ENCODE results near the gene TMEM119. TPM values are rescaled to one million over a fixed set of nuclear protein-coding genes. Genes with fewer than 3 reads are reported as not detected.
A peak's percentile ranks its signal among the peaks of the same experiment; 100 is the strongest.

TMEM119 gene
- total and polyA plus RNA-seq, 9 of the 15 experiments (the other 6 are each of a cell fraction or from before 2014, with no cell fraction given): 0.18 TPM; not detected in 8

DNA sequence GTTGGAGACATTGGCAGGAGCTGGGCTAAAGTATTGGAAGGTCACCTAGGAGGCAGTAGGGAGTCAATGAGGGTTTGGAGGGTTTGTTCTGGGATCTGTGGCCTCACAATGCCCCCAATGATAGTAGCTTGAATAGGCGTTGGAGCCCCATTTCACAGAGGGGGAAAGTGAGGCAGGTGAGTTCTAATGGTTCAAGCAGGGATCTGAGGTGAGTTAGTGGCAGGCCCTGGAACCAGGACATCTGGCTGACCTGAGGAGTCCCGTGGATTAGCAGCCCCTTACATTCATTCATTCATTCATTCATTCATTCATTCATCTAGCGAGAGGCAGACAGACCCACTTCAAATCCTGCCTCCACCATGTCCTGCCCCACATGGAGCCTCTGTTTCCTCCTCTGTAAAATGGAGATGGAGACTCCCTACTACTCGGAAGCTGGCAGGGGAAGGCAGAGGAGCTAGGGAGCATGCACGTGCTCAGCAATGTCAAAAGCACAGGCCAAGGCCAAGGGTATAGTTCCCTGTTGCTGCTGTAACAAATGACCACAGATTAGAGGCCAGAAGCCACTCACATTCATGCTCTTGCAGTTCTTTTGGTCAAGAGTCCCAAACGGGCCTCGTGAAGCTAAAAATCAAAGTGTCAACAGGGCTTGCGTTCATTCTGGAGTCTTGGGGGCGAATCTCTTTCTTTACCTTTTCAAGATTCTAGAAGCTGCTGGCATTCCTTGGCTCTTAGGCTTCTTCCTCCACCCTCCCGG lies 2.2 kb upstream of the TMEM119 start (continued):
- TF ChIP-seq PTBP1 (IDR thresholded peaks at IDR 0.05; ENCODE audit: low read depth, low read length): 0 out of 2 replicates have a peak, but pooled peaks have one; percentile 68
- TF ChIP-seq, protein P1, sequence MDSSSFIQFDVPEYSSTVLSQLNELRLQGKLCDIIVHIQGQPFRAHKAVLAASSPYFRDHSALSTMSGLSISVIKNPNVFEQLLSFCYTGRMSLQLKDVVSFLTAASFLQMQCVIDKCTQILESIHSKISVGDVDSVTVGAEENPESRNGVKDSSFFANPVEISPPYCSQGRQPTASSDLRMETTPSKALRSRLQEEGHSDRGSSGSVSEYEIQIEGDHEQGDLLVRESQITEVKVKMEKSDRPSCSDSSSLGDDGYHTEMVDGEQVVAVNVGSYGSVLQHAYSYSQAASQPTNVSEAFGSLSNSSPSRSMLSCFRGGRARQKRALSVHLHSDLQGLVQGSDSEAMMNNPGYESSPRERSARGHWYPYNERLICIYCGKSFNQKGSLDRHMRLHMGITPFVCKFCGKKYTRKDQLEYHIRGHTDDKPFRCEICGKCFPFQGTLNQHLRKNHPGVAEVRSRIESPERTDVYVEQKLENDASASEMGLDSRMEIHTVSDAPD (CRISPR knock-in tag; IDR thresholded peaks at IDR 0.05): no peak
- no peak for TF ChIP-seq JUNB (CRISPR knock-in tag; conservative IDR thresholded peaks at IDR 0.05)
- TF ChIP-seq TFAM (CRISPR knock-in tag; conservative IDR thresholded peaks at IDR 0.05): no peak
- TF ChIP-seq, protein P2, sequence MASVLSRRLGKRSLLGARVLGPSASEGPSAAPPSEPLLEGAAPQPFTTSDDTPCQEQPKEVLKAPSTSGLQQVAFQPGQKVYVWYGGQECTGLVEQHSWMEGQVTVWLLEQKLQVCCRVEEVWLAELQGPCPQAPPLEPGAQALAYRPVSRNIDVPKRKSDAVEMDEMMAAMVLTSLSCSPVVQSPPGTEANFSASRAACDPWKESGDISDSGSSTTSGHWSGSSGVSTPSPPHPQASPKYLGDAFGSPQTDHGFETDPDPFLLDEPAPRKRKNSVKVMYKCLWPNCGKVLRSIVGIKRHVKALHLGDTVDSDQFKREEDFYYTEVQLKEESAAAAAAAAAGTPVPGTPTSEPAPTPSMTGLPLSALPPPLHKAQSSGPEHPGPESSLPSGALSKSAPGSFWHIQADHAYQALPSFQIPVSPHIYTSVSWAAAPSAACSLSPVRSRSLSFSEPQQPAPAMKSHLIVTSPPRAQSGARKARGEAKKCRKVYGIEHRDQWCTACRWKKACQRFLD (CRISPR knock-in tag; IDR thresholded peaks at IDR 0.05): no peak
- no peak for TF ChIP-seq GABPA (tag; conservative IDR thresholded peaks at IDR 0.05; ENCODE audit: low read depth)
- 0 out of 4 replicates have a peak, but pooled peaks of 1 of the 2 experiments have one; percentile 52 for TF ChIP-seq RCOR1 (IDR thresholded peaks at IDR 0.05; ENCODE audit: borderline replicate concordance in 1 of 2, low read depth in 2 of 2, low read length in 2 of 2)
- no peak for TF ChIP-seq ZC3H4 (CRISPR knock-in tag; IDR thresholded peaks at IDR 0.05; ENCODE audit: borderline replicate concordance)
- no peak for TF ChIP-seq SMAD3 (CRISPR knock-in tag; conservative IDR thresholded peaks at IDR 0.05)
- TF ChIP-seq GATAD2B (IDR thresholded peaks at IDR 0.05; ENCODE audit: borderline replicate concordance): no peak
- TF ChIP-seq, protein P3, sequence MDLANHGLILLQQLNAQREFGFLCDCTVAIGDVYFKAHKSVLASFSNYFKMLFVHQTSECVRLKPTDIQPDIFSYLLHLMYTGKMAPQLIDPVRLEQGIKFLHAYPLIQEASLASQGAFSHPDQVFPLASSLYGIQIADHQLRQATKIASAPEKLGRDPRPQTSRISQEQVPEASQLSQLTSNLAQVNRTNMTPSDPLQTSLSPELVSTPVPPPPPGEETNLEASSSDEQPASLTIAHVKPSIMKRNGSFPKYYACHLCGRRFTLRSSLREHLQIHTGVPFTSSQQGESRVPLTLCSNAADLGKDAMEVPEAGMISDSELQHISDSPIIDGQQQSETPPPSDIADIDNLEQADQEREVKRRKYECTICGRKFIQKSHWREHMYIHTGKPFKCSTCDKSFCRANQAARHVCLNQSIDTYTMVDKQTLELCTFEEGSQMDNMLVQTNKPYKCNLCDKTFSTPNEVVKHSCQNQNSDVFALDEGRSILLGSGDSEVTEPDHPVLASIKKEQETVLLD (IDR thresholded peaks at IDR 0.05): no peak
- TF ChIP-seq TAF7 (tag; IDR thresholded peaks at IDR 0.05): no peak
- TF ChIP-seq, protein P4, sequence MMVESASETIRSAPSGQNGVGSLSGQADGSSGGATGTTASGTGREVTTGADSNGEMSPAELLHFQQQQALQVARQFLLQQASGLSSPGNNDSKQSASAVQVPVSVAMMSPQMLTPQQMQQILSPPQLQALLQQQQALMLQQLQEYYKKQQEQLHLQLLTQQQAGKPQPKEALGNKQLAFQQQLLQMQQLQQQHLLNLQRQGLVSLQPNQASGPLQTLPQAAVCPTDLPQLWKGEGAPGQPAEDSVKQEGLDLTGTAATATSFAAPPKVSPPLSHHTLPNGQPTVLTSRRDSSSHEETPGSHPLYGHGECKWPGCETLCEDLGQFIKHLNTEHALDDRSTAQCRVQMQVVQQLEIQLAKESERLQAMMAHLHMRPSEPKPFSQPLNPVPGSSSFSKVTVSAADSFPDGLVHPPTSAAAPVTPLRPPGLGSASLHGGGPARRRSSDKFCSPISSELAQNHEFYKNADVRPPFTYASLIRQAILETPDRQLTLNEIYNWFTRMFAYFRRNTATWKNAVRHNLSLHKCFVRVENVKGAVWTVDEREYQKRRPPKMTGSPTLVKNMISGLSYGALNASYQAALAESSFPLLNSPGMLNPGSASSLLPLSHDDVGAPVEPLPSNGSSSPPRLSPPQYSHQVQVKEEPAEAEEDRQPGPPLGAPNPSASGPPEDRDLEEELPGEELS (CRISPR knock-in tag; IDR thresholded peaks at IDR 0.05; ENCODE audit: borderline replicate concordance): no peak
- TF ChIP-seq IRF2 (CRISPR knock-in tag; IDR thresholded peaks at IDR 0.05): no peak
- TF ChIP-seq PYGO2 (tag; IDR thresholded peaks at IDR 0.05): no peak
- TF ChIP-seq, protein P5, sequence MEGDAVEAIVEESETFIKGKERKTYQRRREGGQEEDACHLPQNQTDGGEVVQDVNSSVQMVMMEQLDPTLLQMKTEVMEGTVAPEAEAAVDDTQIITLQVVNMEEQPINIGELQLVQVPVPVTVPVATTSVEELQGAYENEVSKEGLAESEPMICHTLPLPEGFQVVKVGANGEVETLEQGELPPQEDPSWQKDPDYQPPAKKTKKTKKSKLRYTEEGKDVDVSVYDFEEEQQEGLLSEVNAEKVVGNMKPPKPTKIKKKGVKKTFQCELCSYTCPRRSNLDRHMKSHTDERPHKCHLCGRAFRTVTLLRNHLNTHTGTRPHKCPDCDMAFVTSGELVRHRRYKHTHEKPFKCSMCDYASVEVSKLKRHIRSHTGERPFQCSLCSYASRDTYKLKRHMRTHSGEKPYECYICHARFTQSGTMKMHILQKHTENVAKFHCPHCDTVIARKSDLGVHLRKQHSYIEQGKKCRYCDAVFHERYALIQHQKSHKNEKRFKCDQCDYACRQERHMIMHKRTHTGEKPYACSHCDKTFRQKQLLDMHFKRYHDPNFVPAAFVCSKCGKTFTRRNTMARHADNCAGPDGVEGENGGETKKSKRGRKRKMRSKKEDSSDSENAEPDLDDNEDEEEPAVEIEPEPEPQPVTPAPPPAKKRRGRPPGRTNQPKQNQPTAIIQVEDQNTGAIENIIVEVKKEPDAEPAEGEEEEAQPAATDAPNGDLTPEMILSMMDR (IDR thresholded peaks at IDR 0.05 in 2 of 3, conservative IDR thresholded peaks at IDR 0.05 in 1 of 3; ENCODE audit: insufficient read depth in 2 of 3, low read depth in 1 of 3, low read length in 3 of 3): 0 out of 6 replicates have a peak, but pooled peaks of 1 of the 3 experiments have one; percentile 2
- TF ChIP-seq ZNF175 (CRISPR knock-in tag; IDR thresholded peaks at IDR 0.05; ENCODE audit: low read depth): no peak
- TF ChIP-seq ZNF24 (IDR thresholded peaks at IDR 0.05): peak; percentile 96
- TF ChIP-seq BRF1 (IDR thresholded peaks at IDR 0.05; ENCODE audit: borderline replicate concordance, extremely low read depth, insufficient read length): no peak
